Inferior parietal cortex (tissue), 1 donor: Measurements from ENCODE around the gene SDHB.

Experiments used
- DNase-seq: peaks from one replicate; pipeline ENCODE4 v3.0.0-alpha.2; 2016; ENCODE audit errors: extremely low spot score

Gene SDHB

DNA sequence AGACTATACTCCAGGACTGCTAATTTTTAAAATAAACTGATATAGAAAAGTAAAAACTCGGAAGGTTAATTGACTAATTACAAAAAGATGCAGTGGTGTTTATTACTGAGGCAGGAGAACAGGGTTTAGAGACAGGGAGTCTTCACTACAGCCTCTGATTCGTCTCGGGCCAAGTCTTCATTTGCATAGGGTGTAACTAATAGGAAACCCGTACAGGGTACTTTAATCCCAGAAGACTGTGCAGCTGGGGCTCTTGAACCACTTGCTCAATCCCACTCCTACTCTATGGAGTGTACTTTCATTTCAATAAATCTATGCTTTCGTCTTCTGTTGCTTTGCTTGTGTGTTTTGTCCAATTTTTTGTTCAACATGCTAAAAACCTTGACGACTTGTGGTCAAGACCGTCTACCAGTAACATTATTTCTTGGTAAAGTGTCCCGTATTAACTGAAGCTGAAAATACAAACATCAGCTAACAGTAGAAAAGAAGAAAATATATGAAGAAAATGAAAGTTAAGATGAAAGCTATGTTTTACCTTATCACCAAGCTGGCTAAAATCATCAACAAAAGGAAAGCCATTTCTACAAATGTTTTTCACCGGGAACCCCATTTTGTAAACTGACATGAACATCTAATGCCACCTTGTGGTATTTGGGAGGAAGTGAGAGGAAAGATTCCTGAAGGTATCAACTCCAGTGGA lies 8.0 kb downstream of the SDHB start:
- DNase-seq: peak; percentile 76

DNA sequence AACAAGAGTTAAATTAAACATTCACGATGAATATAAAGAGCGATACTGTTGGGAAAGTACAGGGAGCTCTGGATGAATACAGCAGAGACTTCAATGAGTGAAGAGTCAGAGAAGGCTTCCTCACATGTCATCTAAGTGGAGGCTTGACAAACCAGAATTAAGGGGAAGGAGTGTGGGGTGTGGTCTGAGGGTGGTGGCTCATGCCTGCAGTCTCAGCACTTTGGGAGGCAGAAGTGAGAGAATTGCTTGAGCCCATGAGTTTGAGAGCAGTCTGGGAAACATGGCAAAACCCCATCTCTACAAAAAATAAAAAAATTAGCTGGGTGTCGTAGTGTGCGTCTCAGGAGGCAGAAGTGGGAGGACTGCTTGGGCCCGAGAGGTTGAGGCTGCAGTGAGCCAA lies 8.7 kb downstream of the SDHB start:
- DNase-seq: no peak

DNA sequence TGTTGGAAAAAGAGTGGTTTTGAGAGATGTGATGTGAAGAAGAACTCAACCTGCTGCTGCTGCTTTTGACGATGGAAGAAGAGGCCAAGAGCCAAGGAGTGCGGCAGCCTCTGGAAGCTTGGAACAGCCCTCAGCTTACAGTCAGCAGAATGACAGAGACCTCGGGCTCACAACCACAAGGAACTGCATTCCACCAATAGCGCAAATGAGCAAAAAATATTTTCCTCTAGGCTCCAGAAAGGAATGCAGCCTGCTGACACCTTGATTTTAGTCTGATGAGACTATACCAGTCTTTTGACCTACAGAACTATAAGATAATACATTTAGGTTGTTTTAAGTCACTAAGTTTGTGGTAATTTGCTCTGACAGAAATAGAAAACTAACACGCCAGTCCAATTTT lies 10.2 kb downstream of the SDHB start:
- DNase-seq: no peak

DNA sequence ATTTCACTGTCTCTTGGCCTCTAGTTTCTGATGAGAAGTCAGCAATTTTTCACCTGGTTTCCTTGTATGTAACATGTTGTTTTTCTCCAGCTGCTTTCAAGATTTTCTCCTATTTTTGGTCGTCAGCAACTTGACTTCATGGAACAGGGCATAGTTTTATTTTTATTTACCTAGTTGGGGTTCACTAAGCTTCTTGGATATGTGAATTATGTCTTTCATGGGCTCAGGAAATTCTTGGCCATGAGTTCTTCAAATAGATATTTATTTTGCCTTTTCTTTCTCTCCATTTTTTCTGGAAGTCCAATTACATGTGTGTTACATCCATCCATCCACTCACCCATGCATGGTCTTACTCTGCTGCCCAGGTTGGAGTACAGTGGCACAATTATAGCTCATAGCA lies 13.7 kb downstream of the SDHB start:
- no peak for DNase-seq

DNA sequence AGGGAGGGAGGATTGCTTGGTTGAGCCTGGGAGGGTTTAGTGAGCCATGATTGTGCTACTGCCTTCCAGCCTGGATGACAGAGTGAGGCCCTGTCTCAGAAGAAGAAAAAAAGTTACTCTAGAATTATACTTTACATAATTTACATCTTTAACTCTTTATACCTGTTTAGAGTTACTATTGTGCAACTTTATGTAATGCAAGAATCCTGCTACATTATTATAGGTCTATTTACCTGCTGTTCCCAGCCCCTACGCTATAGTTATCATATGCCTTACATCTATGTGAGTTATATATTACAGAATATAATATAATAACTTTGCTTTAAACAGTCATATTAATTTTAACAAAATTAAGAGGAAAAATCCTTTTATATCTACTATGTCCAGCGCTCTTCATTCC lies 14.3 kb downstream of the SDHB start:
- no peak for DNase-seq

DNA sequence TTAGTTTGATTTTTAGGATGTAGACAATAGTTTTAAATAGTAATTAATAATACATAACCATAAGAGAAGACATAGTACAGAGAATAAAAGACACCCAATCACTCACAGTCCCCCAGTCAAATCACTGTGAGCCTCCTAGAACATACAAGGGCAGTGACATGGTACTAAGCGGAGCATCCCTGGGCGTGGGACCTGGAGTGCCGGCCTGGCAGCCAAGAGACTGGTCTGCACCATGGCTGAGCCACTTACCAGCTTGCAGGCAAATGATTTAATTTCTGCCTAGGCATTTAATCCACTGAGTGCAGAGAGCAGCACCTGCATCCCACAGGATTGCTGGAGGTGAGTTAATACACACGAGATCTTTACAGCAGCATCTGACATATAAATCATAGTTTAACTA lies 20.4 kb downstream of the SDHB start:
- no peak for DNase-seq

DNA sequence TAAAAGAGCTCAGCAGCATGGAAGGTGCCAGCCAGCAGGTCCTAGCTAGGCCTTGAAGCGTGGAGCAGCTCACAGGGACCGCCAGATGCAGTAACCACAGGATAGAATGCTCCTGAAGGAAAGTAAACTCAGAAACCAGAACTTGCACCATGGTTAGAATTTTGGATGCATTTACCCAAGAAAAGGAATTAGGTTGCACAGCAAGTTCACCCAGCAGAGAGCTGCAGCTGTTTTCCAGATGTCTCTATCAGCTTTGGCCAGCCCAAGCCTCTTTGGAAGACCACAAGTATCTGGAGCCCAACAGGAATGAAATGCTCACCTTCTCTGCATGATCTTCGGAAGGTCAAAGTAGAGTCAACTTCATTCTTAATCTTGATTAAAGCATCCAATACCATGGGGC lies 21.1 kb downstream of the SDHB start:
- no peak for DNase-seq

DNA sequence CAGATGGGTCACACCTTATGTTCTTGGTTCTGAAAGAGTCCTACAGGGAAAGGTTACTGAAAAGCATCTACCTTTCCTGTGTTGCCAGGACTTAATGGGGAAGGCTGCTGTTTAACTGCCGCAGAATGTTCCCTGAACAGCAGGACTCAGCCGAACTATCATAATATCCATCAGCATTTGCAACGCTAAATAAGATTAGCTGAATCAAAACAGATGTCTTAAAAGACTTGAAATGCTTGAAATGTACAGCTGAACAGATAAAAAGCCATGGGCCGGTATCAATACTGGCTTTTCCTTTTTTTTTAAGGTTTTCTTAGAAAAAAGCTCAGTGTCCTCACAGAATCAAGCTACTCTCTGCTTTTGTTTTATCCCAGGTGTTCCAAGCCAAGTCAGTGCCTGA lies 22.4 kb downstream of the SDHB start:
- DNase-seq: no peak

DNA sequence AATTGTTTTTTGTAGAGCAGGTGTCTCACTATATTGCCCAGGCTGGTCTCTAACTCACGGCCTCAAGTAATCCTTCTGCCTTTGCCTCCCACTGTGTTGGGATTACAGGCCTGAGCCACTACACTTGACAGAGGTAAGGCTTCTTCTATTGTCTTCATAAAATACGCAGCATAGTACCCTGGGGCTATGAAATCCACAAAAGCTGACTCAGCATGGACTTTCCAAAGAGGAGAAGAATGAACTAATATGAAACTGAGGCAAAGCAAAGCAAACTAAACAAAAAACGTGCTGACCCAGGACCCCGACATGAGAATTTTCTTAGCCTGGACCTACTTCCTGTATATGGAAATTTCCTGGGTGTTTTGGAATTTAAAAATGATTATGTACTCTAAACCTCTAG lies 23.6 kb downstream of the SDHB start:
- no peak for DNase-seq

DNA sequence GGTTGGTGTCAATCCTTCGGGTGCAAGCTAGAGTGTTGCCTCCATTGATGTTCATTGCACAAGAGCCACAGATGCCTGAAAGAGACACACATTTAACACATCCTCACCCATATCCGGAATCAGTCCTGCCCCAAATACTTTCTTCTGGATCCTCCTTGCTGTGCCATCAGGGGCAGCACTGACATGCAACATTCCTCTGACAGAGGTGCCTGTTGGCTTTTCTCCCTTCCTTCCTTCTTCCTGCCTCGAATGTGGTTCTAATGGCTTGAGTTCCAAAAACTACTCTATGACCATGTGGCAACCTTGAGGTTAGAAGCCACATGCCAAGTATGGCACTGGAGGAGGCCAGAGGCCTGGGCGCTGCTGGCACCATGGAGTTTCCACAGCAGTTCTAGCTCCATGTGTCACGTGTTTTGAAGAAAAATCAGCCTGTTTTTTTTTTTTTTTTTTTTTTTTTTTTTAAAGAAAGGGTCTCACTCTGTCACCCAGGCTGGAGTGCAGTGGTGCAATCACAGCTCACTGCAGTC lies 25.1 kb downstream of the SDHB start:
- no peak for DNase-seq

DNA sequence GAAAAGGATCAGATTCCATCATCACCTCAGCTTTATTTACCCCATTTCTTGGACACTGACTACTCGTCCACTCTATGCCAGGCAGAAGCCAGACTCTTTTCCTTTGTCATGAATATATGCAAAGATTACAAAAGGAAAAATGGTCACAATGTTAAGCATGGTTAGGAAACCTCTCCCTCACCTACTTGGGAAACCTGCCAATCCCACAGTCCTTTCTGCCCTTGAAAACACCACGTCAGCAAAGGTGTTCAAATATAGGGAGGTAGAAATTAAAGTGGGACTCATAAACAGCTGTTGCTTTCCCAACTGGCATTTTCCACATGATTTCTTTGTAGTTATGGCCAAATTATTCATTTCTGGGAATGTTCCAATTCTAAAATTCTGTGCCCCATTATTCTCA lies 25.9 kb downstream of the SDHB start:
- DNase-seq: no peak

DNA sequence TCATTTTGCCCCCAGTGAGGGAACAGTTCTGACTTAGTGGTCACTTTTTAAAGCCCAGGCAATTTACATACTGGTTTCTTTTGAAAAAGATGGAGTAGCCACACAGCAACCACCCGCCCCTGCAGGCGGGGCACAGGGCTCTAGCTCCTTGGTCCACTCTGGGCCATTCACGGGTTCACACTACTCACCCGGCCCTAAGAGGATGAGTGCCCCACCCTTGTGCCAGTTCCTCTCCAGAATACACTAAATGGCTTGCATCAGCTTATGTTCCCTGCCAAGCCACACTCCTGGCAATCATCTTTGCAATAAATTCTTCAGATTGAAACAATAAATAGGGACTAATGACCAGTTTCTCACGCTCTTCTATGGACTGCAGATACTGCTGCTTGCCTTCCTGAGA lies 26.4 kb downstream of the SDHB start:
- no peak for DNase-seq

DNA sequence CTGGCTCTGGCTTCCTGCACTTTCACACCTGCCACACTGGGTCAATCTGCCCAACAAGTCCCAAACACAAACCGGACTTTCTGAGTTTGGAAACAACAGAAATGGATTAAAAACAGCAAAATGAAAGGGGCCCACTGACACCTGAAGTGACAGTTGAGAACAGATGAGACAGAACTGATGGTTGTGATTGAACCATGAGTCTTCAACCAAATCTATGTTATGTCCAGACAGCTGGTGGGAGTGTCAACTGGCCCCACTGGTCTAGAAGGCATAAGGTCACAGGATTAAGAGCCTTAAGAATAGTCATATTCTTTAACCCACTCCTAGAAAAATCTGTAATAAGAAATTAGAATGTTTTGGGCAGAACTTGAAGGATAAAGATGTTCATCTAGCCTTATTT lies 29.1 kb downstream of the SDHB start:
- no peak for DNase-seq

DNA sequence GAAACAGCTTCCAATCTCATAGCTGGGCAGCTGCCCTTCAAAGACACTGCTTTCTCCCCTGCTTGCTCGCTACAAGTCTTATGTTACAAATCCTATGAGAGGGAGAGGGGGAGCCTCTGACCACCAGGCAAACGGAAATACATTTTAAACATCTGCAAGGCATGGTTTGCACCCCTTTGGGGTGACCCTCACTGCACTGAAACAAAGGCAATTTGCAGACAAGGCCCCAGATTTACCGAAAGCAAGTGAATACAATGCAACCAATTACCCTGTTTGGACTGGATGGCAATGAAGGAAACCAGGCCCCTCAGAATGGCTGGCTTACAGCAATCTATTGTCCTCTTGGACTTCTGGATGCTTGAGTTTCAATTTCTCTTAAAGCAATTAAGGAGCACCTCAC lies 30.3 kb downstream of the SDHB start:
- DNase-seq: no peak

DNA sequence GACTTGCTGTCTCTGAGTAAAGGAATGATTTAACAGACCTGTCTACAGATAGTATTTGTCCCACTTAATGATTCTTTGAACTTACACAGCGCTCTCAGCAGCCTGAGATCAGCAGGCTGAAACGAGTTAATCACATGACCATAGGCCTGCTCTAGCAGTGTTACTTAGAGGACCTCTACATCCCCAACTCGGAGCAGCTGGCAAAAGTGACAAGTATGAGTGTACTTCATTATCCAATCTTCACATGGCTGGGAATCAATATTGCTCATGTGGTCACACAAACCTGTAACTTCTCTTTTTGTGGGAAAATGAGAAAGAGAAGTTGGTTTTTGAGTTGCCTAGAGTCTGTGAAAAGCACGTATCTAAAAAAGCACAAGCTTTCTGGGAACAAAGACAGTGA lies 30.7 kb downstream of the SDHB start:
- DNase-seq: no peak

DNA sequence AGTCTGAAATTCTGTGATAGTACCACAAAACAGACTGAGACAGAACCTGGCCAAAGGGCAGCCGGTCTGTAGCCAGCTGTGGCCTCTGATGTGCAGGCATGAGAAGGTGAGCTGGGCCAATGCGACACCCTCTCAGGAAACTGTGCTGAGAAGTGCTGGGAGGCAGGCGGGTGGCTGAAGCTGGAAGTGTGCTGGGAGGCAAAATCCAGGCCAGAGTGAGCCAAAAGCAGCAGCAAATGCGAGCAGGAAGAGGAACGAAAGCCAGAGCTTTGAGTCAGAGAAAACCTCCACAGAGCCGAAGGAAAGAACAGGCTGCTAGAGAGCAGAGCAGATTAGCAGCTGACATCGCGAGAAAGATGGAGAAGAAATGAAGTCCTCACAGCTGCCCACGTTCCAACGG lies 31.9 kb downstream of the SDHB start:
- peak; percentile 30 for DNase-seq

DNA sequence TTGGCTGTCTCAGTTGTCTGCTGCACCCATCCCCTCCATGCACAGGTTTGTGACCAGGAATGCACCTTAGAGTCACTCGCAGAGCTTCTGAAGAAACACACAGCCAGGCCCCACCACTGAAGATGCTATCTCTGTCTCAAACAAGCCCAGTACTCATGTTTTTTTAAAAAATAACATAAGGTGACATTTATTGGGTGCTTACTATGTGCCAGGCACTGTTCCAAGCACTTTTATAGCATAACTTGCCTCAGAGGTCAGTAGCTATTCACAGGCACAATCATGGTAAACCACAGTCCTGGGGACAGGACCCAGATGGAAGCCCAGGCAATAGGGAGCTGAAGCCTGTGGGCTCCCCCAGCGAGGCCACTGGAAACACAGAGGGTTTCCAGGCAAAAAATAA lies 33.3 kb downstream of the SDHB start:
- no peak for DNase-seq

DNA sequence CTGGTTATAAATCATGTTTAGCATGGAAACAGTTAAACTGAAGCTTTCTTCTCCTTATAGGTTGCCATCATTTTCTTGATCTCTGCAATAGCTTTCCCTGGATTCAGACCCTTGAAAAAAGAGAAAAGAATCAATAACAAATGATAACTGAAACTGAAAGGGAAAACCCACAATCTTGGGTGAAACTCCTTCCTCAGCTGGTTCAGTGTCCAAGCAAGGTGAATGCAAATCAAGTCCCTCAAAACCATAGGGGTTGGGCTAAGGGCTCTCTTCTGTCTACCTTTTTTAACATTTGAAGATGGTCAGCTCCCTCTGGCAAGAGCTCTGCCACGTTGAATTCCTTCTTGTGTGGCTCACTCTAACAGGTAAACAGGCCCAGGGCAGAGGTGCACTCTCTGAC lies 35.0 kb downstream of the SDHB start:
- DNase-seq: no peak

DNA sequence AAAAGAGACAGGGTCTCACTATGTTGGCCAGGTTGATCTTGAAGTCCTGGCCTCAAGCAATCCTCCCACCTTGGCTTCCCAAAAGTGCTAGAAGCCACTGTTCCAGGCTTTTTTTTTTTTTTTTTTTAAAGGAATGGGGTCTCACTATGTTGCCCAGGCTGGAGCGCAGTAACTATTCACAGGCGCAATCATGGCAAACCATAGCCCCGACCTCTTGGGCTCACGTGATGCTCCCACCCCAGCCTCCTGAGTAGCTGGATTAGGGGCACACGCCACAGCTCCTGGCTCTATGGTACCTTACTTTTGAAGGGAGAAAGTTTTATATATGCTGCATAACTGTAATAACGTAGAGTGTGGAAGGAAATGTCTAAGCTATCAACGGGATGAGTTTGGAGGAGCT lies 36.4 kb downstream of the SDHB start:
- DNase-seq: no peak

DNA sequence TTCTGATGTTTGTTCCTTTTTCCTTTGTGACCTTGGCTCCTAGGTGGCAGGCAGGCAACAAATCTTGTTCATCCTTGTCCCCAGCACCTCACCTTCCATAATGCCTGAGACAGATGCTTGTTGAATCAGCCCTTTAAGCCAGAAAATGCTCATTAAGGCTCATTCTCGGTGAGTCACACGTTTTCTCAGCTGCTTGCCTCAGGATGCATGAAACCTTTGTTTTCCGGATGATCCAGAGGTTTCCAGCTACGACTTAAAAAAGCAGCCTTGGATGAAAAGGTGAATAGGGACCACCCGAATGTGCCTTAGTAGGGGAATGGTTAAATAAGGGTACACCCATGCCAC lies 37.5 kb downstream of the SDHB start:
- DNase-seq: no peak

DNA sequence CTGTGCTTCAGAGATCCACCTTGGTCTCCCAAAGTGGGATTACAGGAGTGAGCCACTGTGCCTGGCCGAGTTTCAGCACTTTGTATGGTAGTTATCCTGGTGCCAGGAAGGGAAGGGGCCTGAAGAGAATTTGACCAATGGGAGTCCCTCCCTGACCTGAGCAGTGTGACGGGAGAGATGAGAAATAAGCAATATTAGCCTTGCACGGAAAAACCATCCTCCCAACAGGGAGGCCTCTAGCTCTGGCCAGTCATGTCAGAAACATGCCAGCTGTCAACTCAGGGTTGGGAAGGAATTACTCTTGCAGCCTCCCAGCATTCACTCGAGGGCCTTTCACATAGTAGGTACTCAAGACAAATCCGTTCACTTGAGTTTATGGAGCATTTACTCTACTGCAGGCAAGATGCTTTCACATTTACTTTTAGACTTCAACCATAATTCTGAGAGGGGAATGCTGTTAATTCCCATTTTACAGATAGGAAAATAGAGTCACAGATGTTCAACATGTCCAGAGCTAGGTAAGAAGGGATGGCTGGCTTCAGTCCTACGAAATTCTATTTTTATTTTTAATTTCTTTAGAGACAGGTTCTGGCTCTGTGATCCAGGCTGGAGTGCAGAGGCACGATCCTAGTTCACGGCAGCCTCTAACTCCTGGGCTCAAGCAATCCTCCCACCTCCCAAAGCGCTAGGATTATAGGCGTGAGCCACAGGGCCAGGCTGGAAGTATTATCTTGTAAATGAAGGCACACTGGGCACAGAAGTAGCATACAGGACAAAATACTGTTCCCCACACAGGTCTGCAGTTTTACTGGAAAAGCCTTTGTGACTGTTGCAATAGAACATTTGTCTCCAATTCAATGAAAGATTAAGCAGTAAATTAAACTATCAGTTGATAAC lies 38.9 kb downstream of the SDHB start:
- no peak for DNase-seq

DNA sequence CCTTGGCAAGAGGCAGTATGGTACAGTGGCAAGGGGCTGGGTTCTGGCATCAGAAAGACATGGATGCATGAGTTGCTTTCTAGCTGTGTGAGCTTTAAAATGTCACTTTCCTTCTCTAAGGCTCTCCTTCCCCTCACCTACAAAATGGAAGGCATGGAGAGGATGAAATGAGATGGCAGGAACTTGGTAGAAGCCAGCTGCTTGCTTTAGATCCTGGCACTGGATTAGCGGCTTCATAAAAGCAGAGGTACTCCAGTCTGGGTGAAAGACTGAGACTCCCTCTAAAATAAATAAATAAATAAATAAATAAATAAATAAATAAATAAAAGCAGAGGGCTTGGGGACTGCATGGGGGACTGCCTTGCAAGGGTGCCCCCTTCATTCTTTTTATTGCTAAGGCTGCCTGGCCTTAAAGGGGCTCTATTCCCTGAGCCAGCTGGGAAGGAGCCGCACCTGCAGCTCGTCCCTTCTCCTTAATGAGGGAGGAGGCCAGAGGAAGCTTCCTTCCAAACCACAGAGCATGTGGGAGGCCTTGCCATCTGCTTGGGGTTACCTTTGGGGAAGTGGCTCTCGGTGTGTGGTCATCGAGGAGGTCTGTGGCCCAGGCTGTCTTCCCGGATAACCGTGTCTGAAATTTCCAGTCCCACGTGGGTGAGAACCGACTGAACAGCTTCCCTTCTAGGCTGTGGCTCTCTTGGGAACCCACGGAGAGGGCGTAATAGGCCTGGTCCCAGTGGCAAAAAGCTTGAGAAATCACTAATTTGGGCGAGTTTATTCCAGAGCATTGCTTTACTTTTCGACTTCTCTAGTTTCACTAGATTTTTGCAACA lies 40.1 kb downstream of the SDHB start:
- DNase-seq: no peak
